ENCODE data around the gene C20orf144.

C20orf144 gene

DNA sequence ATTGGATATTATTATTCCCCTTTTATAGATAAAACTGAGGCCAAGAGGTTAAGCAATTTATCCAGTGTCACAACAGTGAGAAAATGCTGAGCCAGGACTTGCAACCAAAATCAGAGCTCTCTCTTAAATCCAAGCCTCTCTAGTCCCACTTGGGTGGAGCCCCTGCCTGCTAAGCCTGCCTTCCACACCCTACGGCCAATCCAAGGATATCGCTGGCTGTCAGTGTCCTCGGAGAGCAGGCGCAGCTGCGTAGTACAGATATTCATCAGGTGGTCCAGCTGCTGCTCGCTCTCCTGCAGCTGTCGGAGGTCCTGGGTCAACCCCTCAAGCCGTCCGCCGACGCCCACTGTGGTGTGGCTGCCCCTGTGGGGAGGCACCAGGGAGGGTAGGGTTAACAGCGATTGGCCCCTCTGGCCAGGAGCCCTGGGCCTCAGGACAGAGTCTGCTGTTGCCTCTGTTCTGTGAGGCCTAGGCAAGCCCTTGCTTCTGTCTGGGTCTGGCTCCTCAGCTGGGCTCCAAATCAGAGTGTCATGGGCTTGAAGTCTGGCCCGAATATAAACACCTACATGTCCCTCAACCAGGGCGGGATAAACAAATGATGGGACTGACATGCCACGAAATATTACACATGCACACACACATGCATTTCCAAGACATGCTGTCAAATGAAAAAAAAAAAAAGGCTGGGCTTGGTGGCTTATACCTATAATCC lies 16.0 kb downstream of the C20orf144 start:
- no peak for DNase-seq

- no peak for DNase-seq
These were observed 17.8 kb downstream of the C20orf144 start for GRCh38 chr20:33679758-33680485.

DNA sequence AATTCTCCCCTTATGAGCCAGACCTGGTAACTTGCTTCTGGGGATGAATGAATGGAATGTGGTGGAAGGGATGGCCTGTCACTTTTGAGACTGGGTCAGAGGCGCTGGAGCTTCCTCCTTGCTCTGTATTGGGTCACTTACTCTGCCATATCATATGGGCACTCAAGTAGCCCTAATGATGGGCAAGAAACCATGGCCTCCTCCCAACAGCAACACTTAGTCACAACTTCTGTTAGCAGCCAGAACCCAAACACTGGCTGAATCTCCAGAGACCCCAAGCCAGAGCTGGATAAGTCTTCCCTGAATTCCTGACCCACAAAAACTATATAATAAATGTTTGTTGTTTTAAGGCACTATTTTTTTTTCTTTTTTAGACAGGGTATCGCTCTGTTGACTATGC lies 18.6 kb downstream of the C20orf144 start:
- no peak for DNase-seq

DNA sequence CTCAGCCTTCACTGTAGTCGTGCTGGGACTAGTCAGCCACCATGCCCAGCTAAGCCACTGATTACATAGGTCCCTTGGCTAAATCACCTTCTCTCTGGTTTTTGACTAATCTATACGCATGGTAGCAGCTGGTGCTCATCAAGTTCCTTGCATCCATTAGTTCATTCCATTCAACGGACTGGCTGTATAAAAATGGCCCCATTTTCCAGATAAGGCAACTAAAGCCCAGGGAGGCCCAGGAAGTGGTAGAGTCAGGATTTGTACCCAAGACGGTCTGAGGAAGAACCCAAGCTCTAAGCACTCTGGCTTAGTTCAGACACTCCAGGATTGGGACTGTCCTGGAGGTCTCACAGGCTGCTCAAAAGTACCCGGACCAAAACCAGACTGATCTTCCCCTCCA lies 19.2 kb downstream of the C20orf144 start:
- no peak for DNase-seq

- DNase-seq: no peak
These were observed 19.7 kb downstream of the C20orf144 start for GRCh38 chr20:33681728-33682353.

DNA sequence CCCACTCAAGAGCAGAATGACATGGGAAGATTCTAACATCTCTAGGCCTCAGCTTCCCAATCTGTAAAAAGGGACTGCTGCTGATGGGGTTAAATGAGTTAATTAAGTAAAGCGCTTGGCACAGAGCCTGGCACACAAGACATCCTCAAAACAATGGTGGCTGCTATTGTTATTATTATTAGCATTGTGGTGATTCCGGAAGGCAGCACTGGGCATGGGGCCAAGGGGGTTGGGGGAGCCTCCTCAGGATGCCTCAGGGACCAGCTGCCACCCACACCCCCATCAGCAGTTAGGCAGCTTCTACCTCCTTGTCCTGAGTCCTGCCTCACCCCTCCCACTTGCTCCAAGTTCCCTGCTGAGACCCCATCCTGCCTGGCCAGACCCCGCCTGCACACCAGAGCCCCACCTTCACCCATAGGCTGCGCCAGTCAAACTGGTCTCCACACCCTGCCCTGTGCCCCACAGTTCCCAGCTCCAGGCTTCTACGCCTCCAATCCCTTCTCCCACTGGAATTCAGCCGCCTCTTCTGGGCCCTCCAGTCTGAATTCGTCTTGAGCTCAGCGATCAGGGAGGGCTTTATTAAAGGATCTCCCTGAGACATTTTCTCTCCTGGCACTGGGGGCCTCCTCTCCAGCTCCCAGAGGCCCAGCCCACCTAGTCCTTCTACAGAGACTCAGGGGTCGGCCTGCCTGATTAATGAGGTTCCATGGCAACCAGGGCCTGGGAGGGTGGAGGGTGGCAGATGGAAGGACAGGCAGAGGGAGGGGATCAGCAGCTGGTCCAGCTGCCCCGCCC lies 22.6 kb downstream of the C20orf144 start:
- peak; percentile 50 for DNase-seq

DNA sequence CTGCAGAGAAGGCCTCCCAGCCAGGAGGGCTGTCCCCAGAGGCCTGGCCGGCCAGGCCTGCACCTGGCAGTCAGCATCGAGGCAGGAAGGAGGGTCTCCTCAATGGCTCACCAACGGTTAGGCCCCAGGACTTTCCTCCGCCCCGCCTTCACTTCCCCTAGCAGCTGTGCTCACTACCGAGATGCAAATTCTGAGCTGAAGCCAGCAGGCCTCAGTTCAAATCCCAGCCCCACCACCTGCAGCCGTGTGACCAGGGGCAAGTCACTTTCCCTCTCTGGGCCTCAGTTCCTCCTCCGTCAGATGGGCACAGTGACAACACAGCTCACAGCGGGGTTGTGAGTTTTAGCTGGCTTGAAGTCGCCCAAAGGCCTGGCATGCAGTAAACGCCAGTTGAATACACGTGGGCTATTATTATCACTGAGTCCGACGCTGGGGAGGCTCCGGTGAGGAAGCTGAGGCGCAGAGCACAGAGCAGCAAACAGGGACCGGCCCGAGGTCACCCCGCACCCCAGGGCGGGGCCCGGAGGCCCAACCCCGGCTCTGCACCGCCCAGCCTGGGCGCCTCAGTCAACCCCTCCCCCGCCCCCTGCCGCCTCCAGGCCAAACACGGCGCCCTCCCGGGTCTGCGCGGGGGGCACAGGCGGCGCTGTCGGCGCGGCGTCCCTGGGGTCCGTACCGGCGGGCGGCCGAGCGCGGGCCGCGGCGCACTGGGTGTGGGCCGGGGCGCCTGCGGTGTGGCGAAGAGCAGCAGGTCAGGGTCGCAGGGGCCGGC lies 23.4 kb downstream of the C20orf144 start:
- DNase-seq: peak; percentile 51

- DNase-seq: peak; percentile 90
These were observed 24.2 kb downstream of the C20orf144 start, which contains the start of gene E2F1 for GRCh38 chr20:33686100-33686983. E2F1 (minus strand) TSS chr20:33686385; CDS start chr20:33686264, 121 bp downstream.

- no peak for DNase-seq
These were observed 24.8 kb downstream of the C20orf144 start for GRCh38 chr20:33686984-33687366.

GRCh38 chr20:33687370-33687915 lies 25.3 kb downstream of the C20orf144 start:
- no peak for DNase-seq

DNA sequence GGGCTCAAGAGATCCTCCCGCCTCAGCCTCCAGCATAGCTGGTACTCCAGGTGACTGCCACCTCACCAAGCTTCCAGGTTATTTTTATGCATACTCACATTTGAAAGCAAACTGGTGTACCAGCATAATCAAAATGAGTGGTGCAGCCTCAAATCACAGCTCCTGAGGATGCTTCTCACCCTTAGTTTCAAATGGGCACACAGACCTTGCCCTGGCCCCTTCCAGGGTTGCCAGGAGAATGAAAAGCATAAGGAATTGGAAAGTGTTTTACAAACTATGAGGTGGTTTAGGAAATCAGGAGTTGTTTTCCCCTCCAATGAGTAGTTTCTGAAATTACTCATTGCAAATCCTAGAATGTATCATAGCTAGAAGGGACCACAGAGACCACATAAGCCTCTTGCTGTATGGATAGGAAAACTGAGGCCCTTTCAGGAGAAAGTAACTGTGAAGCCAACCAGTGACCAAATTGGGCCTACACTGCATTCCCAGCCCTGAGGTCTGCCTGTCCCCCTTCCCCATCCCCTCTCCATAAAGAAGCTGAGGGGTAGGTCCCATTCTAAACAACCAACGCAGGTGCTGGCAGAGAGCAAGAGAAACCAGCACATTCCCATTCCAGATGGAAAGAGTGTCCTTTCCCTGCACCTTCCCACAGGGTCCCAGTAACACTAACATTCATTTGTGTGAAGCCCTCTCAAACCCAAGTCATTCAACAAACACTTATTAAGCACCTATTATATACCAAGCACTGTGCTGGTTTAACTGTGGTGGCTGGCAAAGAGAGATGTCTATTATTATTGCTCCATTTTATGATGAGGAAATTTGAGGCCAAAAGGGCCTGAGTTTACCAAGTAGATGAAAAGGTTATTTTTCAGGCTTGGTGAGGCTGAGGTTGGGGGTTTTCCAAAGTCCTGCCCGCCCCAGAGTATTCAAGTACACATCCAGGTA lies 26.1 kb downstream of the C20orf144 start:
- DNase-seq: no peak

DNA sequence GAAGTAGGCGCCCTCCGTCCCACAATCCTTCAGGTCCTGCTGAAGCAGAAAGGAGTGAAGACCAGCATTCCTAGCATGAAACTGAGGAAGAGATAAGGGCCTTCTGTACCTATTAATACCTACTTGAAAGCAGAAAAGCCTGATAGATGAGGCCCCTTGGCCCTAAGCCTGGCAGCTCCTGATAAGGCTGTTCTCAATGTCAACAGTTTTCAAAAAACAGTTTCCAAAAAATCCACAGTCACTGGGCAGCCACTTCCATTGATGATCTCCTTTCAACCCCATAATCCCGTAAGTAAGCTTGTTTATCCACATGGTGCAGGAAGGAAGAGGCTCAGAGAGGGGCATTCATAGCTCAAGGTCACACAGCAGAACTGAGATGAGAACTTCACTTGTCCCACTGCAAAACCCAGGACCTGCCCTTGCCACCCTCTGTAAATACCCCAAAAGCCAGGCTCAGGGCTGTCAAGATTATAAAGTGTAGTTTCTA lies 26.9 kb downstream of the C20orf144 start:
- no peak for DNase-seq

GRCh38 chr20:33689493-33689892 lies 27.4 kb downstream of the C20orf144 start:
- DNase-seq: no peak

- no peak for DNase-seq
These were observed 27.8 kb downstream of the C20orf144 start for GRCh38 chr20:33689973-33690372.

DNA sequence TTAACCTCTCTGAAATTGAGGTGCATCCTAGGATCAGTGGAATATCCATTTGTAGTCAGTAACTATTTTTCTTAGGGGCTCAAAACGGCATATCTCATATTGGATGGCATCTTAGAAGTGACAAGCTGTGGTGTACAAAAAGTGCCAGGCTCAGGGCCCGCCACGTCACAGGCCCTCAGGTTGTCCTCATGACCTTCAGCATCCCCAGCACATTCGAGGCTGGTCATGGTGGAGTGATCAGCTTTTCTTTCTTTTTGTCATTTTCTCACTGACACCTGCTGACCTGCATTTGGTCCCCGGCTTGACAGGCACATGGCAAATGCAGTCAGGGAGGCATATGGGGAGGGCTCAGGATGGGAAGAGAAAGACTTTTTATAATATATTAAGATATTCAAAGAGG lies 31.2 kb downstream of the C20orf144 start:
- DNase-seq: no peak

DNA sequence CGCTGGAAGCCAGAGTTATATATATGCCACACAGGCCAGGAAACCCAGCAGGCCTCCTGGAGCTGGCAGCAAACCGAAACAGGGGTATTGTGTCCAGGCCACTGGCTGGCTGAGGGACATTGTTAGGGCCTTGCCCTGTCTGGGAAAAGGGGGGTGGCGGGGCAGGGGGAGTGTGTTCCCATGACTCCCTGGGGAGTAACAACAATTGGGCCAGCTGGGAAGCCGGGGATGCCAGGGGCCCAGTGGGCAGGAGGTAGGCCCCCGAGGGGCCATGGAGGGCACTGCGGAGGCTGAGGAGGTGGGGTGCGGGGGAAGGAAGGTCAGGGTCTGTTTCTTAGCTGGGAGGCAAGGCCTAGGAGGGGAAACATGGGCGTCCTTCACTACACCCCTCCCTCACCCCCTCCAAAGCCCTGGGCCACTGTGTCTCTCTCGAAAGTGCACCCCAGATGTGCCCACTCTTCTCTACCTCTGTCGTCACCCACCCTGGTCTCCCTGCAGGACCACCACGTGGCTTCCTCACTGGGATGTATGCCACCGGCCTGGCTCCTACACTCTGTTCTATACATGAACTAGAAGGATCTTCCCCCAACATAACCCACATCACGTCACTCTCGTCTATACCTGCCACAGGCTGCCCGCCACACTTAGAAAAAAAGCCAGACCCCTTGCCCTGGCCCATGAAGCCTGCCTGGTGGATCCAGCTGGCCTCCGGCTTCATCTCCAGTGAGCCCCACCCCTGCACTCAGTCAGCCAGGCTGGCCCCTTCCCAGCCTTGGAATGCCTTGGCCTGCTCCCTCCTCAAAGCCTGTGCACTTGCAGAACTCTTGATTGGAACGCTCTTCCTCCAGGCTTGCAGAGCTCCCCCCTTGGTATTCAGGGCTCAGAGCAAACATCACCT lies 31.9 kb downstream of the C20orf144 start:
- DNase-seq: no peak

- no peak for DNase-seq
These were observed 32.5 kb downstream of the C20orf144 start for GRCh38 chr20:33694639-33695012.

DNA sequence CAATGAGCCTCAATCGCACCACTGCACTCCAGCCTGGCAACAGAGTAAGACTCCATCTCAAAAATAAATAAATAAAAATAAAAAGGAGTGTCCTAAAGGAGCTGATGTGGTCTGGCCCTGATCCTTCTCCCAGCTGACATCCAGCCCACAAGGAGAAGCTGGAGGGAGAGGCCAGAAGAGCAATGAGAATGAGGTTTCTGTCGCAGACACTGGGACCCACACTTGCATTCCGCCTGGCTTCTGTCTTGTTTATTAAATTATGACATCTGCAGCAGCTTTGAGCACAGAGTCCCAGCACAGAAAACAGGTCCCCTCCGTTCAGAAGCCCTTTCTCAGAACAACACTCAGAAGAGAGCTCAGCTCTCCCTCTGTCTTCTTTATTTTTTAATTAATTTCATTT lies 34.3 kb downstream of the C20orf144 start:
- DNase-seq: no peak

DNA sequence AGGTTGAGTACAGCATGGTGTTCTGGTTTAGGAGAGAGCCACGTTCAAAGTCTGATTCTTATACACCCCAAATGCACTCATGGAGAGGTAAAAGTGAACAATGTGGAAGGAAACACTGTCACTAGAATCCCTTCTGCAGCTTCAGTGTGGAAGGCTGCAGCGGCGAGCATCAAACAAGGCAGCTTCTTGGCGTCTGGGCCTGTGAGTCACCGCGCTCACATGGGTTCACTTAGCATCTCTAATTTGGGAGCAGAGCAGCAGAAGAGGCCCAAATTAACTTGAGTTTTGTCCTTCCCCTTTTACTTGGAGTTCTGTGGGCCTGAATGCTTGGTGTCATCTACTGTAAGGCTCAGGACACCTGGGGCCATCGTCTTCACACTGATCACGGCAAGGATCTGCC lies 35.0 kb downstream of the C20orf144 start:
- DNase-seq: no peak
